22Rv1 (cell line): ENCODE data around the gene GABPB2.

ENCODE experiments used
- CTCF ChIP-seq: fragments of 450-650 bp; IDR thresholded peaks from 2 replicates; pipeline ENCODE4 v1.5.1; 2017; ENCODE audit warnings: mild to moderate bottlenecking
- ZFX ChIP-seq: fragments of 450-650 bp; IDR thresholded peaks from 2 replicates; pipeline ENCODE4 v1.6.1; 2017; ENCODE audit warnings: antibody characterized with exemption, borderline replicate concordance

GRCh38 chr1:151106894-151107293 is 36.3 kb downstream of the GABPB2 start:
- TF ChIP-seq CTCF (no peak), ZFX (no peak)
